ENCODE measurements around the gene SEC24A. TPM values are rescaled to one million over a fixed set of nuclear protein-coding genes. Genes with fewer than 3 reads are reported as not detected.
"Not testable (repeated sequence)": the region's sequence is repeated elsewhere in the genome, so short reads cannot be mapped to it uniquely, and the experiment has no call there.

The SEC24A gene
- 22.0 TPM for total RNA-seq
- long read RNA-seq, full-length matches to known transcripts = 6 of 17 reads
- long read RNA-seq, partial matches to known transcripts = 5 of 17 reads
- long read RNA-seq, other reads (novel, unspliced or antisense) = 6 of 17 reads

- no peaks in the 10 kb centered on the region for H3K27me3 ChIP-seq (ENCODE audit: low read depth)
- H3K4me1 ChIP-seq = peaks cover 39% of the 10 kb centered on the region
- H3K4me3 ChIP-seq = peak within 1 kb of the TSS; percentile 98
- H3K27ac ChIP-seq = peak within 1 kb of the TSS; percentile 93
- intact Hi-C loops (cut with DNase I) = no loop called here
- no peak for TF ChIP-seq CTCF (IDR thresholded peaks at IDR 0.05)
- H3K9me3 ChIP-seq = no peaks in the 10 kb centered on the region
- peak; percentile 97 to 98 for ATAC-seq
- H3K36me3 ChIP-seq = no peaks in the 10 kb centered on the region
- peak; percentile 95 for DNase-seq
Measured at GRCh38 chr5:134648425-134649162, at the start of gene SEC24A. TSS of gene SEC24A (plus strand) at chr5:134648785. CDS start at chr5:134649077, 292 bp downstream.

- H3K27me3 ChIP-seq (ENCODE audit: low read depth); ATAC-seq; H3K9me3 ChIP-seq; DNase-seq; H3K4me3 ChIP-seq; H3K4me1 ChIP-seq; intact Hi-C loops (cut with DNase I); H3K27ac ChIP-seq: not testable (repeated sequence)
- peaks cover 30% of the 10 kb centered on the region for H3K36me3 ChIP-seq
Measured at GRCh38 chr5:134599820-134600219, 48.8 kb upstream of the SEC24A start.

GRCh38 chr5:134600600-134600999 lies 48.0 kb upstream of the SEC24A start:
- Histone ChIP-seq H3K4me3 (no peak overlapping the region), H3K9me3 (no peaks in the 10 kb centered on the region), H3K27ac (no peak overlapping the region), H3K27me3 (ENCODE audit: low read depth) (no peaks in the 10 kb centered on the region), H3K36me3 (peaks cover 38% of the 10 kb centered on the region), H3K4me1 (no peaks in the 10 kb centered on the region)
- ATAC-seq (no peak), DNase-seq (no peak)
- TF ChIP-seq CTCF (IDR thresholded peaks at IDR 0.05) = no peak
- intact Hi-C loops (cut with DNase I) = no loop called here

- intact Hi-C loops (cut with DNase I) = no loop called here
- peaks cover 62% of the 10 kb centered on the region for H3K36me3 ChIP-seq
Measured at GRCh38 chr5:134603059-134603458, 45.5 kb upstream of the SEC24A start.

GRCh38 chr5:134604908-134605307 lies 43.7 kb upstream of the SEC24A start:
- ATAC-seq (no peak), DNase-seq (no peak)
- intact Hi-C loops (cut with DNase I) = no loop called here
- no peaks in the 10 kb centered on the region for H3K9me3 ChIP-seq
- no peak overlapping the region for H3K4me3 ChIP-seq
- H3K27me3 ChIP-seq (ENCODE audit: low read depth) = no peaks in the 10 kb centered on the region
- H3K27ac ChIP-seq = no peak overlapping the region
- no peaks in the 10 kb centered on the region for H3K4me1 ChIP-seq
- H3K36me3 ChIP-seq = peaks cover 81% of the 10 kb centered on the region
- no peak for TF ChIP-seq CTCF (IDR thresholded peaks at IDR 0.05)

More at GRCh38 chr5:134603059-134603458, 45.5 kb upstream of the SEC24A start:
- no peak overlapping the region for H3K27ac ChIP-seq
- H3K9me3 ChIP-seq = no peaks in the 10 kb centered on the region
- no peaks in the 10 kb centered on the region for H3K4me1 ChIP-seq
- no peaks in the 10 kb centered on the region for H3K27me3 ChIP-seq (ENCODE audit: low read depth)
- no peak for TF ChIP-seq CTCF (IDR thresholded peaks at IDR 0.05)
- H3K4me3 ChIP-seq = no peak overlapping the region
- DNase-seq = no peak
- ATAC-seq = no peak

GRCh38 chr5:134606726-134607125 lies 41.9 kb upstream of the SEC24A start:
- intact Hi-C loops (cut with DNase I) = no loop called here
- Histone ChIP-seq H3K4me1 (no peaks in the 10 kb centered on the region), H3K36me3 (peaks cover 99% of the 10 kb centered on the region), H3K4me3 (no peak overlapping the region), H3K27me3 (ENCODE audit: low read depth) (no peaks in the 10 kb centered on the region), H3K27ac (no peak overlapping the region), H3K9me3 (no peaks in the 10 kb centered on the region)
- ATAC-seq (no peak), DNase-seq (no peak)
- no peak for TF ChIP-seq CTCF (IDR thresholded peaks at IDR 0.05)
